HG02588 (cell line): Measurements from ENCODE around the gene TNFRSF4.
"Not testable (repeated sequence)": the region's sequence is repeated elsewhere in the genome, so short reads cannot be mapped to it uniquely, and the experiment has no call there.

Experiments used
- ATAC-seq: cut with Tn5 transposase; IDR thresholded peaks from one replicate; pipeline ENCODE4 v1.9.1; 2021; ENCODE audit warnings: mild to moderate bottlenecking, moderate library complexity; ENCODE audit not compliant: unreplicated experiment

Gene TNFRSF4

DNA sequence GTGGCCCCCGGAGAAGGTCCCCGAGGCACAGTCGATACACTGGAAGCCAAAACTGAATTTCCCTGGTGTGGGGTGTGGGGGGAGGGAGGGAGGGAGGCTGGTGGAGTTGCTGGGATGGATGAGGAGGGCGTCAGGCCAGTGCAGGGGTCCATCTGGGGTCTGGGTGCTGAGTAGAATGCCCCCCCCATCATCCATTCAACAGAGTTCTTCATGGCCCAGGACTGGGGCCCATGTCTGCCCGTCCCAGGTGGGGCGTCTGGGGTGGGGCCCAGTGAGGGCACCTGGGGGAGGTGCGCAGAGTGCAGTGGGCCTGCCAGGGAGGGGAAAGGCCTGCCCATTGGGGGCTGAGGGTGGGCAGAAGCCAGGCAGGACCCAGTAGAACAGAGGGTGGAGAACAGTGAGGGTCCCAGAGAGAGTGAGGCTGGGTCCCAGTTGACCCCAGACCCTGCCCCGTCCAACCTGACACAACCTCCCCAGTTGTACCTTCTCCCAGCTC lies 9.5 kb downstream of the TNFRSF4 start:
- ATAC-seq, result no peak

DNA sequence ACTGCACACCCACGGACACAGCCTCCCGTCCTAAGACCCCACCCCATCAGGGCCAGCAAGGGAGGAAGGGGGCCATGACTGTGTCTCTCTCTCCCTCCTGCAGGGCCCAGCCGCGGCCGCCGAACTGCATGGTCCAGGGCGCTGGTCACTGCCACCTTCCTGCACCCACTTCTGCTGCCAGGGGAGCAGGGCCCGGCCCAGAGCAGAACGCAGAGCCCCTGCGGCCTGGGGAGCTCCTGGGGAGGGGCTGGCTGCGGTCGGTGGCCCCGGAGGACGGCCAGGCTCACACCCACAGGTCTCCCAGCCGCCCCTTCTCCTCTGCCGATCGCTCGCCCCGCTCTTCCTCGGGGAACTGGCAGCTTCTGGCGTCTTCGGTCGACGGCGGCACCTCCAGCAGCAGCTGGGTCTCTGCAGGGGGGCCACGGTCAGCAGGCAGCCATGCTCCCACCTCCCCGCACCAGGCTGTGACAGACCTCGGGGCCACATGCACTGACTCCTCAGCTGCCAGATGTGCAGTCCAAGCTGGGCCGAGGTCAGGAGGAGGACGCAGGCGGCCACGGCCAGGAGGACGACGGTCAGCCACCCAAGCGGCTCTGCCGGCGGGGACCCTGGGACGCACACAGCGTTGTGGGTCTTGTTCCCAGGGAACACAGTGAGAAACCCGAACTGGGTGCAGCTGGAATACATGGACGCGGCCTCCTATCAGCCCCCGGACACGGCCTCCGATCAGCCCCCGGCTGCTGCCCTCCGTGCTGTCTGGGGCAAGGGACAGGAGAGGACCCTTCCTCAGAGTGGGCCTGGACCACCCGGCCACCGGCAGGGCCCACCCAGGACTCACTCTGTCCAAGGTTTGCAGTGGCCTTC lies 10.2 kb downstream of the TNFRSF4 start:
- no peak for ATAC-seq

DNA sequence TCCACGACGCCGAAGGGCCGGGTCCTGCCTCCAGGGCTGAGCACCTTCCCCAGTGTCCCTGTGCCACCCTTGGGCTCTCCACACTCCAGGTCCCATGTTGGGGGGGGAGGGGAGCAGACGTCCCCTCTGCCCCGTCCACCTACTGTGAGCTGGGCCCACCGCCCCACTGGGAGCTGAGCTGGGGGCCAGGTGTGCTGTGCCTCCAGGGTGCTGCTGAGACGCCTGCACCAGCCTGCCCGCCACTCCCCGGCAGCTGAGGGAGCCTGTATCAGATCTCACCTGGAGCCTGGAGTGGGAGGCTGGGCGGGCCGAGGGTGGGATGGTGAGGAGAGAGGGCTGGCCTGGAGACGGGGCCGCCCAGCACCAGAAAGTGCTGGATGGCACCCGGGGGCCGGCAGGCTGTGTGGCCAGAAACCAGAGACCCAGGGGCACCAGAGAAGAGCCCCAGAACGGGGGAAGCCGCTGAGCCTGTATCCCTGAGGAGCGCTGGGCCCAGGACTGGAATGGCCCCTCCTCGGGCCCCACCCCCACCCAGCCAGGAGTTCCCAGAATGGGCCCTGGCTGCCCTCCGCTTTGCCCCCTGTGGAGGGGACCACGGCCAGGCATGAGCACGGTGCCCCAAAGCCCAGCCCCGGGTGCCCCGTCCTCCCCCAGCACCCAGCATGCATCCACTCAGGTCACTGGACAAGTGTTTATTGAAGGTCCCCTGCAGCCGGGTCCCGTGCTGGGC lies 11.0 kb downstream of the TNFRSF4 start:
- no peak for ATAC-seq

DNA sequence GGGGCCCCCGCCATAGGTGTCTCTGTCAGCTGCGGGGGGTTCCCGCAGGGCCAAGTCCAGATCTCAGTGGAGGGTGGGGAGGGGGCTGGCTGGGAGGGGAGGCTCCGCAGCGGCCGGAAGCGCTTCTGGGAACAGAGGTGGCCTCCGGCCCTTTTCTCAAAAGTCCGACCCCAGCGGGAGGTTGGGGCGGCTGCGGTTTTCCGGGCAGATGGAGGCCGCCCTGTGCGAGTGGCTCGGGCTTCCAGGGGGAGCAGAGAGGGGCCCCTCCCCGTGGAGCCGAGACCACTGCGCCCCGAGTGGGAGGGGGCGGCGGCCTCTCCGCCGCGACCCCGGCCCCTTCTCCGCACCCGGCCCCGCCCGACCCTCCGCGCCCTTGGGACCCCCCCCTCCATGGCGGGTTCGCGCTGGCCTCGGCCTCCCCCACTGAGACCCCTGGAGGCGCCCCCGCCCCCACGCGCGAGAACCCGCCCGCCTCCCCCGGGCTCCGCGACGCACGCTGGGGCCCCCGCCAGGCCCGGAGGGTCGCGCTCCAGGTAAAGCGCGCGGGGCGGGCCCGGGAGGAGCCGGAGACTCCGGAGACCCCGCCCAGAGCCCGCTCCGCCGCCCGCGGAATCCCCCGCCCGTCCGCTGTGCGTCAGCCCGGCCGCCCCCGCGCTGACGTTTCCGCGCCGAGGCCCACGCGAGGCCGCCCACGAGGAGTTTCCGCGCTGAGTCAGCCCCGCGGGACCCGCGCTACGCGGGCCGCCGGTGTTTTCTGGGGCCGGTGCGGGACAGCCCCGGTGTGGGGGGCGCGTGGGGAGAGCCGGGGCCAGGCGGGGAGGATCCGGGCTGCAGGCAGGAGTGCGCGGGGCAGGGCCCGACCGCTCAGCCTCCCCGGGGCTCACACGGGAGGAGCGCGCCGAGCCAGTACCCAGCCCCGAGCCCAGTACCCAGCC lies 12.8 kb downstream of the TNFRSF4 start:
- peak; percentile 50 for ATAC-seq

DNA sequence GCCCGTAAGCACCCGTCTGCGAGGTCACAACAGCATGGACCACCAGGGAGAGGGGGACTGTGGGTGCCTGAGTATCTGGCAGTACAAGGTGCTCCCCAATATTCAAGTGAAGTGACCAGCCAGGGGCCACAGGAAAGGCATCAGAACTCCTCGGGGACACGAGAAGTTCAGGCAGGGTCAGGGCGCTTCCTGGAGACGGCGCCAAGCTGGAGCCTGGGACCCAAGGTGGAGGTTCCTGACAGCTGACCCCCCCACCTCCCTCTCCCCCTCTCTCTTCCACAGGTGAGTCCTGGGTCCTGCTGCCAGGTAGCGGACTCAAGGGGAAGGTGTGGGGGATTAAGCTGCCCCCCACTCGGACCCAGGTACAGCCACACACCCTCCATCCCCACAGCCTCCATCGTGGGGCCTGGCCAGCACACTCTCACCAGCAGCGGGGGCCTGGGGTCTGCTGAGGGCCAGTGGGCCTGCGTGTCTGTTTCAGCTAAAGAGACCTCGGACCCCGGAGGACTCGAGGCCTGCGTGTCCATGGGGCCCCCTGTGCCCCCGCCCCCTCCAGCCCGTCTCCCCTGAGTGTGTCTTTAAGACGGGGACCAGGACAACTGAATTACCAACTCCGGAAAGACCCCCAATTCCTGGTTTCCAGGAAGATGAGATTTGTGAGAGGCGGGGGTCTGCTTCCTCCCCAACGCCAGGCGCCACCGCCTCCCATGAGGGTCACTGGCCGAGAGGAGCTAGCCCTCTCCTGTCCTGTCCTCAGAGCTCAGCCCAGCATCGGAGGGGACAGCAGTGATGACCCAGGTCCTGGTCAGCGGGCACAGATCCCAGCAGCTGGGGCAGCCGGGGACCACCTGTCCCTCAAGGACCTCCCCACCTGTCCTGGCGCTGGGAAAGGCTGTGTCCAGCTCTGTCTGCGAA lies 13.7 kb downstream of the TNFRSF4 start:
- ATAC-seq, result no peak

DNA sequence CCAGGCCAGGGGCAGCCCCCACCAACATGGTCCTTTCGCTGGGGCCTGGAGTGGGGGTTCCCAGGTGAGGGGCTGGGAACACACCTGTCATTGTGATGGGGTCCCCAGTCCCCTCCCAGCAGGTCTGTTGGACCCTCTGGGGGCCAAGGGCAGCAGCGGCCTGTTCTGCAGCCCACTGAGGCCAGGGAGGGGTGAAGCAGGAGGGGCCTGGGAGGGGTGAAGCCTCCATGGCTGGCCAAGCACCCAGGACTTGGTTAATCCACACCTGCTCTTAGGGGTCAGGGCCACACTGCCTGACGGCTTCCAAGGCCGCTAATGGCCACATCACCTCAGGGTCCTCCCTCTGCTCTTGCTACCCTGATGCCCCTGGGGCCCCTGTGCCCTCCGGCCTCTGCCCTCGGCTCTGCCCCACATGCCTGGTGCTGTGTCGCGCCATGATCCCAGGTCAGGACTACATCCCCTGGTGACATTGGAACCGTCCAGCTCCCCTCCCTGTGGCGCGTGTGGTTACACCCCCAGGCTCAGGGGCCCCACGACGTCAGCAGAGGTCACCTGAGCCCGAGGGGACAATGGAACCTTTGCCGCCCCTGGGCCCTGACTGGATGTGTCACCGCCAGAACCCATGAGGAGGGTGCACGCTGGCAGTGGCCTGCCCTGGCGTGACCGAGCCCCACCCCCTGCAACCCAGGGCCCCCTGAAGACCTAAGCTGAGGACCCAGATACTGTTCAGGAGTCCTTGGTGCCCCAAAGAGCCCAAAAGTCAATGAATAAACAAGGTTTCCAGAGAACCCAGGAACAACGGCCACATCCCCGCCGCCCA lies 14.6 kb downstream of the TNFRSF4 start:
- ATAC-seq, result no peak

DNA sequence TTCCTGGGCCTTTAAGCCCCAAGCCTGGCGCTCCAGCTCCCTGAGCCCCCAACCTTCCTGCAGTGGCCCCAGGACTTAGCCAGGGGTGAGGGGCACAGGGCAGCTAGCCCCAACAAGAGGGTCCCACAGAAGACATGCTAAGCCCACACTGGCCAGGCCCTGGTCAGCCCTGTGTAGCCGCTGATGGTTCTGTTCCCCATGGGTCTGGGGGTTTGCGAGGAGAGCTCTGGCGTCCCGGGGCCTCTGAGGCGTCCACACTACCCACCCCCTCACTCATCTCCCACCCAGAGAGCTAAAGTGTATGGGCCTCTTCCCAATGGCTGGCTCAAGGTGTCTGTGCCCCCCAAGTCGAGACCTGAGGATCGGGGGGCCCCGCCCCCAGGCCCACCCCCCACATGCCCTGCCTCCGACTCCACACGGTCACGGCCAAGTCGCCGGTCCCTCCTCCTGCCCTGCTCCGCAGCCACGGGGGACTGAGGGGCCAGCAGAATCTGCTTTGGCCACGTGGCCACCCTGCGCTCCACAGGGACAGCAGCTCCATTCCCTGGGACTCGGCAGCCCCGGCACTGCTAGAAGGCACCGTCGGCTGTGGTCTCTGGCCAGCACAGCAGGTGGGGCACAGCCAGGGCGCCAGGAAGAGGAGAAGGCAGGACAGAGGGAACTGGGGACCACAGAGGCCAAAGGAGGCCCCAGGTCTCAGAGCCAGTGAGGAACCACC lies 15.4 kb downstream of the TNFRSF4 start:
- ATAC-seq, result no peak

DNA sequence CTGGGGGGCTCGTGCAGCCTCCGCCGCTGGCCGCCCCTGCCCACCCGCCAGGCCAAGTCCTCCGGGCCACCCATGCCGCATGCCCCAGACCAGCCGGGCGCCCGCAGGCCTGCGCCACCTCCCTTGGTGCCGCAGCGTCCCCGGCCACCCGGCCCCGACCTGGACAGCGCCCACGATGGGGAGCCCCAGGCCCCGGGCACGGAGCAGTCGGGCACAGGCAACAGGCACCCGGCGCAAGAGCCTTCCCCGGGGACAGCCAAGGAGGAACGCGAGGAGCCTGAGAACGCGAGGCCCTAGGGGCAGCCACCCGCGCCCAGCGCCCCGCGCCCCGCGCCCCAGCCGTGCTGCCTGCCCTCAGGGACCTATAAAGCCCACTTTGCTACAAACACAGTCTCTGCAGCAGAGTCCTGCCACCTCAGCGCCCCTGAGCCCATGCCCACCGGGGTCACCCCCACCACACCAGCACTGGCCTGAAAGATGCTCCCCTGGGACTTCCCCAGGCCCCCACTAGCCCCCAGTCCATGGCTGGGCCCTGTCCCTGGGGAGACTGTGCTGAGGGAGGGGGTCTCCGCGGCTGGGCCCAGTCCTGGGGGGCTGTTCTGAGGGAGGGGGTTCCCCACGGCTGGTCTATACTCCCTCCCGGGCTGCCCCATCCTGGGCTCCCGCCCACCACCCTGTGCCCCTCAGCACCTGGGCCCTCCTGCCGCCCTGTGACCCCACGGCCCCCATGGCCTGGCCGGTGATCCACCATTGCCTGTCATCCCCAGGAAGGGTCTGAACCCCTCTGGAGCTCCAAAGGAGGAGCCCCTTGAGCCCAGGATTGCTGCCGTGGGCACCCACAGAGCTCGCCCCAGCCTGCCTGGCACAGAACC lies 16.2 kb downstream of the TNFRSF4 start:
- ATAC-seq, result no peak

DNA sequence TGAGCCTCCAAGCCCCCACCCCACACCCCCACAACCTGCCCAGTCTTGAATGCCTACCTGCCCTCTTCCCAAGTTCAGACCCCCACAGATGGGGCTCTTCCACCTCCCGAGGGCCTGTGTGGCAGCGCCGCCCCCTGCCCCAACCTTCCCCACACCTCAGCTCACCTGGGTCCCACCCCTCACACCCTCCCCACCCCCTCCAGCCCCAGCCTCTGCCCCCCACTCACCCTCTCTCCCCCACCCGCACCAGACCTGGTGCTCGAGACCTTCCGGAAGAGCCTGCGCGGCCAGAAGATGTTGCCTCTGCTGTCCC lies 16.8 kb downstream of the TNFRSF4 start:
- ATAC-seq, result no peak

DNA sequence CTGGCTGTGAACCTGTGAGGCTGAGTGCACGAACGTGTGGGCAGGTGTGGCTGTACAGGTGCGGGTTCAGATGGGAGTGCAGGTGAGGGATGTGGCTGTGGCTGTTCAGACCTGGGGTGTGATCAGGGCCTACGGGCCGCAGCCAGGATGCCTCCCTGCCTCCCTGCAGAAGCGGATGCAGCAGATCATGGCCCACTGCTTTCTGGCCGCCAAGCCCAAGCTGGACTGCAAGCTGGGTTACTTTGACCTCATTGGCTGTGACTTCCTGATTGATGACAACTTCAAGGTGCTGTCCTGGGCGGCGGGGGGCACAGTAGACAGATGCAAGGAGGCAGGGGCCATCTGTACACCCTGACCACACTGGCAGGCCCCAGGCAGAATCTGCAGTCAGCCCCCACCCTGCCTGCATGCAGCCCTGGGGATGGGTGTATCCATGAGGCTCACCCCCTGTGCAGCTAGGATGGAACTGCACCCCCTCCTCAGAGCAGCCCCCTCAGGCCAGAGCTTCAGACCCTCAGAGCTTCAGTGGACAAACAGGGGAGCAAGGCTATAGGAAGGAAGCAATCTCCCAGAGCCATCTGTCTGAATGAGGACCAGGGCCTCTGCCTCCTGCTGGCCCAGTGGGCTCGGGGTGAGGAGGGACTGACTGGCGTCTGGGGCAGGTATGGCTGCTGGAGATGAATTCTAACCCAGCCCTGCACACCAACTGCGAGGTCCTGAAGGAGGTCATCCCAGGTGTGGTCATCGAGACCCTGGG lies 17.3 kb downstream of the TNFRSF4 start:
- no peak for ATAC-seq

DNA sequence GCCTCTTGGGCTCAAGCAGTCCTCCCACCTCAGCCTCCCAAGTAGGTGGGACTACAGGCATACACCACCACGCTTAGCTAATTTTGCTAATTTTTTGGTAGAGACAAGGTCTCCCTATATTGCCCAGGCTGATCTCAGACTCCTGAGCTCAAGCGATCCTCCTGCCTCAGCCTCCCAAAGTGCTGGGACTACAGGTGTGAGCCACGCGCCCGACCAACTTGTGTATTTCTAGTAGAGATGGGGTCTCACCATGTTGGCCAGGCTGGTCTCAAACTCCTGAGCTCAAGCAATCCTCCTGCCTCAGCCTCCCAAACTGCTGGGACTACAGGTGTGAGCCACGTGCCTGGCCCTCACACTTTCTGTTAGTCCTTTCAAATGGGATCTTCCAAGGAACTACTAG lies 18.2 kb downstream of the TNFRSF4 start:
- not testable (repeated sequence) for ATAC-seq

DNA sequence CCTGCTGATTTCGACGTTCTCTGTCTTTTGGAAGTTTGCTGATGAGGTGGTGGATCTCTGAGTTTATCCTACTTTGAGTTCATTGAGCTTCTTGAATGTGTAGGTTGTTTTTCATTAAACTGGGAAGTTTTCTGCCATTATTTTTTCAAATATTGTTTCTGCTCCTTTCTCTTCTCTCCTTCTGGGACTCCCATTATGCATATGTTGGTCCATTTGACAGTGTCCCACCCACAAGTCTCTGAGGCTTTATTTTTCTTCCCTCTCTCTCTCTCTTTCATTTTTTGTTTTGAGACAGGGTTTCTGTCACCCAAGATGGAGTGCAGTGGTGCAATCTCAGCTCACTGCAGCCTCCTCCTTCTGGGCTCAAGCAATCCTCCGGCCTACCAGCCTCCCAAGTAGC lies 19.2 kb downstream of the TNFRSF4 start:
- ATAC-seq, result no peak

DNA sequence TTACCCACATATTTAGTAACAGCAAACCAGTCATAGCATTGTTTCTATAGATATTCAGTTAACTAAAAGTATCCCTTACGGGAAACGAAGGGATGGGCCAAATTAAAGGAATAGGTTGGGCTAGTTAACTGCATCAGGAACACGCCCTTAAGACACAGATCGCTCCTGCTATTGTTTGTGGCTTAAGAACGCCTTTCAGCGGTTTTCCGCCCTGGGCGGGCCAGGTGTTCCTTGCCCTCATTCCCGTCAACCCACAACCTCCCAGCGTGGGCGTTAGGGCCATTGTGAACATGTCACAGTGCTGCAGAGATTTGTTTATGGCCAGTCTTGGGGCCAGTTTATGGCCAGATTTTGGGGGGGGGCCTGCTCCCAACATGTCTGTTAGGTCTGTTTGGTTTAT lies 22.2 kb downstream of the TNFRSF4 start:
- ATAC-seq, result no peak

DNA sequence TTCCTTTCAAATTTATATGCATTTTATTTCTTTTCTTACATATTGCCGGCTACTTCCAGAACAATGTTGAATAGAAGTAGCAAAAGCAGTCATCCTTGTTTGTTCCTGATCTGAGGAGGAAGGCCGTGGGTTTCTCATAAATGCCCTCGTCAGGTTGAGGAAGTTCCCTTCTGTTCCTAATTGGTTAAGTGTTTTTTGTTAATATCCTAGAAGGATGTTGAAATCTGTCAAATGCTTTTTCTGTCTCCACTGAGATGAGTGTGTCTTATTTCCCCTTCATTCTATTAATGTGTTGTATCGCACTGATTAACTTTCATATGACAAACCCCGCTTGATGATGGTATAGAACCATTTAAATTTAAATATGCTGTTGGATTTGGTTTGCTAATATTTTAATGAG lies 24.8 kb downstream of the TNFRSF4 start:
- no peak for ATAC-seq

DNA sequence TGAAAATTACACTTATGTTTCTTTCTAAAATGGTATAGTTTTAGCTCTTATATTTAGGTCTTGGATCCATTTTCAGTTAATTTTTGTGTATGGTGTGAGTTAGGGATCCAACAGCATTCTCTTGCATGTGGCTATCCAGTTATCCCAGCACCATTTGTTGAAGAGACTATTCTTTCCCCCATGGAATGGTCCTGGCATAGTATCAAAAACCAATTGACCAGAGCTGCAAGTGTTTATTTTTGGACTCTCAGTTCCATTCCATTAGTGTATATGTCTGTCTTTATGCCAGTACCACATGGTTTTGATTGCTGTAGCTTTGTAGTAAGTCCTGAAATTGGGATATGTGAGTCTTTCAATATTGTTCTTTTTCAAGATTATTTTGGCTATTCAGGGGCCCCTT lies 26.0 kb downstream of the TNFRSF4 start:
- no peak for ATAC-seq

DNA sequence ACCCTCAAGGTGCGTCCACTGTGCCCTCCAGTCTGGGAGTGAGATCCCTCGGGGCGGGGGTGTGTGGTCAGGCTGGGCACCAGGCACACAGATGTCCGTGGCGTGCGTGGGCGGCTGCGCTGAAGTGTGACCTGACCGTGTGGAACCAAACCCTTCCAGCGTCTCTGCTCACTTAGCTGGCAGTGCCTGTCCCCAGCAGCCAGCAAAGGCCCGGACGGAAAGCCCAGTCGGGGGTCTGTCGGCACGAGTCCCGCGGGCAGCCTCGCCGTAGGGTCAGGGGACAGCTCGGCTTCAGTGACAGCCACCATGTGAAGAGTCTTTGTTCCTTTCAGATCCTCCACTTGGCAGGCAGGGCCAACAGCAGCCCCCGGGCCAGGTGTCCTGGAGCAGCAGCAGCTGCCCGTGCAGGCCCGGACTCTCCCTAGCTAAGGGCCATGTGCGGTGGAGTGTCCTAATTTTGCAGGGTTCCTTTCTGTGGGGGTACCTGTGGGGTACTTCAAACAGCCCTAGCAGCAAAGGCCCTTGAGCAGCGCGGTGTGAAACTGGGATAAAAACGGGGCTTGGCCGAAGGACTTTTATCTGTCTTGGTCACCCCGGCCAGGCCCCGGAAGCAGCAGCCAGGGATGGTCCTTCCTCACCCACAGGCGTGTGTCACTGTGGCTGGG lies 28.7 kb downstream of the TNFRSF4 start:
- ATAC-seq, result no peak
